Measurements from ENCODE around the gene PRM1.

PRM1 gene

DNA sequence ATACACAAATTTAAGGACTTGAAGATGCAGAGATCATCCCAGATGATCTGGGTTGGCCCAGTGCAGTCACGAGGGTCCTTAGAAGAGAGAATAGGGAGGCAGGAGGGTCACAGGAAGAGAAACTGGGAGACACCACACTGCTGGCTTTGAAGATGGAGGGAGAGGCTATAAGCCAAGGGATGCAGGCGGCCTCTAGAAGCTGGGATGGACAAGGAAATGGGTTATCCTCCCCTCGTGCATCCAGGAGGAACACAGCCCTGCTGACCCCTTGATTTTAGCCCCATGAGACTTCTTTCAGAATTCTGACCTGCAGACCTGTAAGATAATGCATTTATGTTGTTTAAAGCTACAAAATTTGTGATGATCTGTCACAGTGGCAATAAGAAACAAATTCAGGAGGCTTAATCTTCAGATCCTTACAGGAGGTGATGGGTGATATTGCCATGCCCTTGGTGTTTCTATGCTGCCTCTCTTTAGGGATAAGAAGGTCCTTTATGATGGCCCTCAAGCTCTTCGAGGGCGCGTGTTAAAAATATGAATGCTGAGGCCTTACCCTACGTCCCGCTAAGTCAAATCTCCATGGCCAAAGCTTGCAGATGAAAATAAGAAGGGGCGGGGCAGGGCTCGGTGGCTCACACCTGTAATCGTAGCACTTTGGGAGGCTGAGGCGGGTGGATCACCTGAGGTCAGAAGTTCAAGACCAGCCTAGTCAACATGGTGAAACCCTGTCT lies 3.4 kb downstream of the PRM1 start:
- in situ Hi-C loops (cut with MboI; ENCODE audit: low pct_unique_long_range_greater_than_20kb, low sequenced_read_pairs, unreplicated experiment), result no loop called here
- no peak for DNase-seq (ENCODE audit: low spot score)
- TF ChIP-seq, protein P1, sequence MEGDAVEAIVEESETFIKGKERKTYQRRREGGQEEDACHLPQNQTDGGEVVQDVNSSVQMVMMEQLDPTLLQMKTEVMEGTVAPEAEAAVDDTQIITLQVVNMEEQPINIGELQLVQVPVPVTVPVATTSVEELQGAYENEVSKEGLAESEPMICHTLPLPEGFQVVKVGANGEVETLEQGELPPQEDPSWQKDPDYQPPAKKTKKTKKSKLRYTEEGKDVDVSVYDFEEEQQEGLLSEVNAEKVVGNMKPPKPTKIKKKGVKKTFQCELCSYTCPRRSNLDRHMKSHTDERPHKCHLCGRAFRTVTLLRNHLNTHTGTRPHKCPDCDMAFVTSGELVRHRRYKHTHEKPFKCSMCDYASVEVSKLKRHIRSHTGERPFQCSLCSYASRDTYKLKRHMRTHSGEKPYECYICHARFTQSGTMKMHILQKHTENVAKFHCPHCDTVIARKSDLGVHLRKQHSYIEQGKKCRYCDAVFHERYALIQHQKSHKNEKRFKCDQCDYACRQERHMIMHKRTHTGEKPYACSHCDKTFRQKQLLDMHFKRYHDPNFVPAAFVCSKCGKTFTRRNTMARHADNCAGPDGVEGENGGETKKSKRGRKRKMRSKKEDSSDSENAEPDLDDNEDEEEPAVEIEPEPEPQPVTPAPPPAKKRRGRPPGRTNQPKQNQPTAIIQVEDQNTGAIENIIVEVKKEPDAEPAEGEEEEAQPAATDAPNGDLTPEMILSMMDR (IDR thresholded peaks at IDR 0.05; ENCODE audit: extremely low read depth, insufficient read depth, missing control alignments), result no peak

- DNase-seq (ENCODE audit: low spot score), result no peak
- in situ Hi-C loops (cut with MboI; ENCODE audit: low pct_unique_long_range_greater_than_20kb, low sequenced_read_pairs, unreplicated experiment), result no loop called here
- TF ChIP-seq, protein P1 (IDR thresholded peaks at IDR 0.05; ENCODE audit: extremely low read depth, insufficient read depth, missing control alignments), result no peak
Observed at GRCh38 chr16:11276896-11277593, 4.1 kb downstream of the PRM1 start.

DNA sequence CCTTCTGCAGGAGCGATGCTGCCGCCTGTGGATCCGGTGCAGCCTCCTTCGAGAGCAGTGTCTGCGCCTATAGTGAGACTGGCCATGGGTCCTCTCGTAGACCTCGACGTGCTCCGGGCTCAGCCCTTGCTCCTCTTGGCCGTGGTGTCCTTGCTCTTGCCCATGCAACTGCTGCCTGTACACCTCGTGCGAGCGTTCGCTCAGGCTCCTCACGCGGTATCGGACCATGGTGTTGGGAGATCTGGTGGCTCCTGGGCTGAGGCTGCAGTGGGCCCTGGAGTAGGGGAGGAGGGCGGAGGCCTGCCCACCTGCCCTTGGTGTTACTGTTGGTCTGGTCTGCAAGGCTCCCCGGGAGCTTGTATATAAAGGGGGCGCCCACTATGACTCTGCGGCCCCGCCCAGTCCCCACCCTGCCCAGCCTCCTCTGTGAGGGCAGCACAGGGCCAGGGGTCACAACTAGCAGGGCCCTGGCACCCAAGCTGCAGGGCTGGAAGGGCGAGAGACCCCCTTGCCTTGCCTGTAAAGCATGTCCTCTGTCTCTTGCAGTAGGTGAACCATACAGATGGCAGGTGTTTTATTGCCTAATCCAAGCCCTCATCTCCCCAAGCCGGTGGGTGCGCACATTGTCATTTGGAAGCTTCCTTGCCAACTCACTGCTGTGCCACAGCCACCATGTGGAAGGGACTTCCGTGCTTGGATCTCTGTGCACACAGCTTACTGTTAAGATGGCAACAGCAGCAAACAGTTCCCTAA lies 4.8 kb downstream of the PRM1 start, which contains the start of gene PRM2:
PRM2 (minus strand) TSS at position 338 of the 753 bp plus-strand sequence; CDS start at position 228, 110 bp downstream.
- no peak for DNase-seq (ENCODE audit: low spot score)
- in situ Hi-C loops (cut with MboI; ENCODE audit: low pct_unique_long_range_greater_than_20kb, low sequenced_read_pairs, unreplicated experiment), result no loop called here
- TF ChIP-seq, protein P1 (IDR thresholded peaks at IDR 0.05; ENCODE audit: extremely low read depth, insufficient read depth, missing control alignments), result no peak

DNA sequence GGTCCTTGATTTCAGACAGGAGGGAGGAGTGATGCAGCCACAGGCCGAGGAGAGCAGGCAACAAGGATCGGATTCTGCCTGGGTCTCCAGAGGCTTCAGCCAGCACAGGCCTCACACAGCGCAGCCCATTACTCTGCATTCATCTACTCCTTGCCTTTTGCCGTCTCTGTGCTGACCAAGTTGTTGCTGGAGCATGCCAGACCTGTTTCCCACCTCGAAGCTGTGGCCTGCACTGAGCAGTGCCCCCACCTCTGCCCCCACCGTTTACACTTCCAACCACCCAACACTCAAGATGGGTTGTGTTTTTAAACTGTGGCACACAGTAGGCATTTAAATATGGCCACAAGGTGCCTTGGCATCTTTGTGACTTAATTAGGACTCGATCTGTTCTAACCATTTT lies 6.2 kb downstream of the PRM1 start:
- in situ Hi-C loops (cut with MboI; ENCODE audit: low pct_unique_long_range_greater_than_20kb, low sequenced_read_pairs, unreplicated experiment), result no loop called here
- DNase-seq (ENCODE audit: low spot score), result no peak
- TF ChIP-seq, protein P1 (IDR thresholded peaks at IDR 0.05; ENCODE audit: extremely low read depth, insufficient read depth, missing control alignments), result no peak

DNA sequence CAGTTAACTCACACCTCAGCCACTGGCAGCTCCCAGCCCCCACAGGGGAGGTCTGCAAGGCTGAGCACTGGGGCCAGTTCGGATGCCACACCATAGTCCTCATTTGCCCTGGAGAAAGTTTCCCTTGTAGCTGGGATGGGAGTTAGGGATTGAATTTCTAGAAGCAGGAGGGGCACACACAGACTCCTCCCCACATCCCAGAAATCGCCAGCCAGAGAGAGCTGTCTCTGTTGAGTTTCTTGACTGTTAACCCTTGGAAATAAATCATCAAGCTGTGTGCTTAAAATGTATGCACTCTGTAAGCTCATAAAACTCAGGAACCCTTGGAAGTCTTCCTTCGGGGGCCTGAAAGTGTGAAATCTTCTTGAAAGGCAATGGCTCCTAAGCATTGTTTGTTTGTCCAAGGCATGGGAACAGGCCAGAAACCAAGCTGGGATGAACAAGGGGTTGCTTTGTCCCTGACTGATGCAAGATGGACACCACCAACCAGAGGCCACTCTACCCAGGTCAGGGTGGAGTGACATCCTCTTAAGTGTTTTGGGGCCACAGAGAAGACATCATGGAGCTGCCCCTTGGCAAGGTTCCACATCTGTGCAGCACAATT lies 7.3 kb downstream of the PRM1 start:
- TF ChIP-seq, protein P1 (IDR thresholded peaks at IDR 0.05; ENCODE audit: extremely low read depth, insufficient read depth, missing control alignments), result no peak
- no peak for DNase-seq (ENCODE audit: low spot score)
- in situ Hi-C loops (cut with MboI; ENCODE audit: low pct_unique_long_range_greater_than_20kb, low sequenced_read_pairs, unreplicated experiment), result no loop called here

Data from GM13977 (cell line).